Sigmoid colon (tissue), 7 donors: Measurements from ENCODE around the gene TRIO. TPM values are rescaled to one million over a fixed set of nuclear protein-coding genes. Genes with fewer than 3 reads are reported as not detected.

Experiments
- DNase-seq: peaks from one replicate; pipeline ENCODE4 v3.0.0-alpha.2; 2019
- H3K27ac ChIP-seq, 4 donors: fragments of 200-600 bp; sonication (generic); one replicate each; pipeline ENCODE4 v1.5.1; 2016 to 2019; ENCODE audit warnings: mild to moderate bottlenecking in 1 of 4
- H3K27me3 ChIP-seq, 3 donors: fragments of 200-600 bp; sonication (generic); one replicate each; pipeline ENCODE4 v1.5.1; 2019; ENCODE audit warnings: mild to moderate bottlenecking in 1 of 3
- H3K36me3 ChIP-seq, 4 donors: fragments of 200-600 bp; sonication (generic); one replicate each; pipeline ENCODE4 v1.5.1; 2016 to 2019
- H3K4me1 ChIP-seq, 4 donors: fragments of 200-600 bp; sonication (generic); one replicate each; pipeline ENCODE4 v1.5.1; 2017 to 2019
- H3K4me3 ChIP-seq, 4 donors: fragments of 200-600 bp; sonication (generic); one replicate each; pipeline ENCODE4 v1.5.1; 2017 to 2019; ENCODE audit warnings: mild to moderate bottlenecking in 2 of 4, moderate library complexity in 1 of 4
- H3K9me3 ChIP-seq, 4 donors: fragments of 200-600 bp in 3 of 4; sonication (generic) in 3 of 4; one replicate each; pipeline versions ENCODE4 v1.5.1 to v1.6.1; 2013 to 2019
- CTCF ChIP-seq, 4 experiments: fragments of 450-650 bp in 3 of 4; fragments of 200-600 bp in 1 of 4; IDR thresholded peaks; one replicate each; pipeline ENCODE4 v1.5.1; 2016 to 2019; ENCODE audit warnings: antibody characterized with exemption in 4 of 4, mild to moderate bottlenecking in 3 of 4, moderate library complexity in 2 of 4
- EP300 ChIP-seq, 4 donors: sonication (generic); formaldehyde crosslinking; IDR thresholded peaks; one replicate each; pipeline ENCODE4 v1.6.1; 2017; ENCODE audit warnings: antibody characterized with exemption in 4 of 4
- POLR2A ChIP-seq, 2 donors: fragments of 450-650 bp; IDR thresholded peaks; one replicate each; pipeline ENCODE4 v1.6.1; 2016; ENCODE audit warnings: antibody characterized with exemption in 2 of 2, mild to moderate bottlenecking in 2 of 2, moderate library complexity in 2 of 2
- POLR2AphosphoS5 ChIP-seq, 4 donors: sonication (generic); formaldehyde crosslinking; IDR thresholded peaks; one replicate each; pipeline ENCODE4 v1.6.1; 2017; ENCODE audit warnings: antibody characterized with exemption in 4 of 4
- WGBS, 2 donors: extraction: QIAGEN DNeasy Blood & Tissue Kit; methylation state at CpG; one replicate each; pipeline ENCODE4 v1.1.7; 2013; 5-methylcytosine and 5-hydroxymethylcytosine counted together
- intact Hi-C: fragments of 100-400 bp; cut with DNase I; formaldehyde crosslinking; loops from one replicate; pipeline ENCODE4 v1.15.1; 2023
- polyA plus RNA-seq, 3 donors: library from polyadenylated mRNA; stranded (reverse); fragments of 200-250 nt; gene quantifications; one replicate each; pipeline ENCODE4 v1.2.3, GENCODE V29; 2013
- total RNA-seq, 4 donors: library from RNA; depleted of rRNA; stranded (reverse); fragments of >200 nt; gene quantifications; one replicate each; pipeline ENCODE4 v1.1.0, GENCODE V29; 2016
- donor health status: healthy with polysubstance abuse.
- donor health status: Bipolar disorder and iron deficiency.
- donor health status: healthy.

TRIO gene
- total and polyA plus RNA-seq, 7 donors: 34.8 to 300 (median 119) TPM

- Histone ChIP-seq H3K4me3 (no peak overlapping the region), H3K9me3 (no peaks in the 10 kb centered on the region), H3K27me3 (no peaks in the 10 kb centered on the region), H3K36me3 (peaks cover 13 to 85% (median 21%) of the 10 kb centered on the region in 4 donors), H3K4me1 (peaks cover 0 to 15% (median 6%) of the 10 kb centered on the region in 4 donors), H3K27ac (no peak overlapping the region)
- 90 to 92% methylated on average over 5 of the region's 5 CpGs for WGBS, 2 donors
- intact Hi-C loops: no loop called here
- TF ChIP-seq EP300 (IDR thresholded peaks at IDR 0.05): no peak
- no peak for TF ChIP-seq POLR2AphosphoS5 (IDR thresholded peaks at IDR 0.05)
- no peak for TF ChIP-seq CTCF (IDR thresholded peaks at IDR 0.05)
- no peak for TF ChIP-seq POLR2A (IDR thresholded peaks at IDR 0.05)
- no peak for DNase-seq
These were observed 152.5 kb downstream of the TRIO start for GRCh38 chr5:14295610-14296009.

- TF ChIP-seq EP300 (IDR thresholded peaks at IDR 0.05): no peak
- TF ChIP-seq POLR2AphosphoS5 (IDR thresholded peaks at IDR 0.05): no peak
- TF ChIP-seq CTCF (IDR thresholded peaks at IDR 0.05): no peak
- no peak for TF ChIP-seq POLR2A (IDR thresholded peaks at IDR 0.05)
- 89 to 91% methylated on average over 14 of the region's 14 CpGs for WGBS, 2 donors
- H3K4me1 ChIP-seq: peaks cover 0 to 15% (median 6%) of the 10 kb centered on the region in 4 donors
- no peak overlapping the region for H3K4me3 ChIP-seq
- H3K9me3 ChIP-seq: no peaks in the 10 kb centered on the region
- peaks cover 6 to 82% (median 16%) of the 10 kb centered on the region in 4 donors for H3K36me3 ChIP-seq
- intact Hi-C loops: no loop called here
- H3K27ac ChIP-seq: no peak overlapping the region
- no peak for DNase-seq
- no peaks in the 10 kb centered on the region for H3K27me3 ChIP-seq
These were observed 153.6 kb downstream of the TRIO start for GRCh38 chr5:14296533-14297331.

- Histone ChIP-seq H3K27me3 (no peaks in the 10 kb centered on the region), H3K36me3 (peaks cover 6 to 72% (median 16%) of the 10 kb centered on the region in 4 donors), H3K4me1 (peaks cover 0 to 15% (median 6%) of the 10 kb centered on the region in 4 donors), H3K4me3 (no peak overlapping the region), H3K9me3 (no peaks in the 10 kb centered on the region), H3K27ac (no peak overlapping the region)
- 92% methylated on average over 9 of the region's 9 CpGs for WGBS, 2 donors
- intact Hi-C loops: no loop called here
- DNase-seq: no peak
- TF ChIP-seq POLR2A (IDR thresholded peaks at IDR 0.05): no peak
- no peak for TF ChIP-seq POLR2AphosphoS5 (IDR thresholded peaks at IDR 0.05)
- TF ChIP-seq CTCF (IDR thresholded peaks at IDR 0.05): no peak
- TF ChIP-seq EP300 (IDR thresholded peaks at IDR 0.05): no peak
These were observed 154.6 kb downstream of the TRIO start for GRCh38 chr5:14297697-14298096.

- H3K4me1 ChIP-seq: peaks cover 0 to 15% (median 6%) of the 10 kb centered on the region in 4 donors
- no peak overlapping the region for H3K27ac ChIP-seq
- H3K4me3 ChIP-seq: no peak overlapping the region
- DNase-seq: no peak
- H3K36me3 ChIP-seq: peaks cover 2 to 66% (median 13%) of the 10 kb centered on the region in 4 donors
- no peaks in the 10 kb centered on the region for H3K27me3 ChIP-seq
- TF ChIP-seq EP300 (IDR thresholded peaks at IDR 0.05) (no peak), POLR2A (IDR thresholded peaks at IDR 0.05) (no peak), CTCF (IDR thresholded peaks at IDR 0.05) (no peak), POLR2AphosphoS5 (IDR thresholded peaks at IDR 0.05) (no peak)
- 79 to 81% methylated on average over 3 of the region's 3 CpGs for WGBS, 2 donors
- no peaks in the 10 kb centered on the region for H3K9me3 ChIP-seq
- intact Hi-C loops: no loop called here
These were observed 155.1 kb downstream of the TRIO start for GRCh38 chr5:14298126-14298847.
